Small intestine (tissue), 7 donors: ENCODE results near the gene STC2. TPM values are rescaled to one million over a fixed set of nuclear protein-coding genes. Genes with fewer than 3 reads are reported as not detected.

Experiments
- DNase-seq, 2 donors: peaks; one replicate each; pipeline versions ENCODE4 v3.0.0 to v3.0.0-alpha.2; 2013
- FAIRE-seq: peaks from 2 replicates; lab custom pipeline; 2012; peaks lifted over from hg19 to GRCh38; lab: Jason Lieb, UNC
- H3K27ac ChIP-seq, 3 donors: one replicate each; pipeline ENCODE4 v1.5.1; 2013; ENCODE audit warnings: low read length in 2 of 3, mild to moderate bottlenecking in 2 of 3, control low read depth in 1 of 3, inconsistent platforms in 1 of 3, low read depth in 1 of 3, moderate library complexity in 1 of 3
- H3K27me3 ChIP-seq, 3 donors: one replicate each; pipeline ENCODE4 v1.6.1; 2013; ENCODE audit warnings: low read length in 3 of 3, inconsistent platforms in 1 of 3; ENCODE audit not compliant: control insufficient read depth in 3 of 3, insufficient read depth in 3 of 3
- H3K36me3 ChIP-seq, 3 donors: one replicate each; pipeline ENCODE4 v1.6.1; 2013; ENCODE audit warnings: low read length in 3 of 3, inconsistent platforms in 1 of 3, low read depth in 1 of 3, mild to moderate bottlenecking in 1 of 3, moderate library complexity in 1 of 3; ENCODE audit not compliant: control insufficient read depth in 3 of 3, insufficient read depth in 2 of 3
- H3K4me1 ChIP-seq, 3 donors: one replicate each; pipeline ENCODE4 v1.6.1; 2013; ENCODE audit warnings: low read length in 2 of 3, inconsistent platforms in 1 of 3, low read depth in 1 of 3, mild to moderate bottlenecking in 1 of 3, moderate library complexity in 1 of 3; ENCODE audit not compliant: control insufficient read depth in 3 of 3, insufficient read depth in 2 of 3
- H3K4me3 ChIP-seq, 3 donors: one replicate each; pipeline ENCODE4 v1.5.1; 2013; ENCODE audit warnings: low read length in 3 of 3, control low read depth in 1 of 3, inconsistent platforms in 1 of 3, low read depth in 1 of 3, mild to moderate bottlenecking in 1 of 3, moderate library complexity in 1 of 3
- H3K9me3 ChIP-seq, 2 donors: one replicate each; pipeline ENCODE4 v1.6.1; 2013; ENCODE audit warnings: low read depth in 1 of 2, low read length in 1 of 2; ENCODE audit not compliant: control insufficient read depth in 2 of 2, insufficient read depth in 1 of 2
- WGBS, 3 donors: extraction: QIAGEN DNeasy Blood & Tissue Kit; methylation state at CpG; one replicate each; pipeline ENCODE4 v1.1.7; 2013; 5-methylcytosine and 5-hydroxymethylcytosine counted together
- polyA plus RNA-seq, 4 donors: library from polyadenylated mRNA; stranded (reverse) in 3 of 4; unstranded in 1 of 4; fragments of 200-250 nt in 3 of 4; fragments of 120-200 nt in 1 of 4; gene quantifications; one replicate each; pipeline versions ENCODE4 v1.2.1 to v1.2.3, GENCODE V29; 2013
- donor health status: healthy with polysubstance abuse.
- donor health status: control.
- donor health status: control.
- donor health status: Bipolar disorder and iron deficiency.
- donor health status: healthy.

STC2 gene
- polyA plus RNA-seq, 4 donors, result 0.65 to 12.1 (median 1.4) TPM; not detected in 1

- no peaks in the 10 kb centered on the region for H3K9me3 ChIP-seq
- no peaks in the 10 kb centered on the region for H3K4me1 ChIP-seq
- WGBS, 3 donors, result 61 to 74% (median 70%) methylated on average over 9 of the region's 9 CpGs
- H3K27me3 ChIP-seq, result peaks cover 0 to 16% (median 15%) of the 10 kb centered on the region in 3 donors
- H3K36me3 ChIP-seq, result no peaks in the 10 kb centered on the region
- H3K4me3 ChIP-seq, result no peak overlapping the region
- FAIRE-seq (no peak), DNase-seq (no peak)
- H3K27ac ChIP-seq, result no peak overlapping the region
Measured at GRCh38 chr5:173278172-173278571, 50.0 kb downstream of the STC2 start.

DNA sequence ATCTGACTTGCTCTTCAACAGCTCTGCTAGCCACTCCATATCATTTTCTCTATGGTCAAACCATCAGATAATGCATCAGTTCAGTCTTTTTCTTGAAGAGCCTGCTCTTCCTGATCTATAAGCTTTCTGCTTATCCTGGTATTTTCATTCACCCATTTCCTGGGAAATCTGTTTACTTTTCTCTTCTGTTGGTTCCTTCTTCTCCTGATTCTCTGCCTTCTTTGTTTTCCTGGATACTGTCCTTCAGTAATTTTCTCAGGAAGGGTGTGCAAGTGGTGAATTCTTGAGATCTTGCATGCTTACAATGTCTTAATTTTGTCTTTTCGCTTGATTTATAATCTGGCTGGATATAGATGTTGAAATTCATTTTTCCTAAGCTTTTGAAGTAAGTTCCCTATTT is 53.4 kb downstream of the STC2 start:
- FAIRE-seq, result no peak
- WGBS, 3 donors, result 77 to 84% (median 82%) methylated on average over 1 of the region's 1 CpG

GRCh38 chr5:173271419-173271818 is 56.8 kb downstream of the STC2 start:
- peaks cover 0 to 6% (median 0%) of the 10 kb centered on the region in 3 donors for H3K27me3 ChIP-seq
- no peak for FAIRE-seq
- 52 to 73% (median 59%) methylated on average over 10 of the region's 10 CpGs for whole genome bisulfite sequencing, 3 donors
- H3K4me1 ChIP-seq, result no peaks in the 10 kb centered on the region
- DNase-seq, result no peak
- H3K36me3 ChIP-seq, result no peaks in the 10 kb centered on the region
- no peak overlapping the region for H3K4me3 ChIP-seq
- H3K9me3 ChIP-seq, result no peaks in the 10 kb centered on the region
- H3K27ac ChIP-seq, result no peak overlapping the region

More for the DNA sequence above, 53.4 kb downstream of the STC2 start:
- Histone ChIP-seq H3K4me3 (no peak overlapping the region), H3K27me3 (peaks cover 0 to 12% (median 2%) of the 10 kb centered on the region in 3 donors), H3K27ac (no peak overlapping the region), H3K9me3 (no peaks in the 10 kb centered on the region), H3K4me1 (no peaks in the 10 kb centered on the region), H3K36me3 (no peaks in the 10 kb centered on the region)
- DNase-seq, result no peak

DNA sequence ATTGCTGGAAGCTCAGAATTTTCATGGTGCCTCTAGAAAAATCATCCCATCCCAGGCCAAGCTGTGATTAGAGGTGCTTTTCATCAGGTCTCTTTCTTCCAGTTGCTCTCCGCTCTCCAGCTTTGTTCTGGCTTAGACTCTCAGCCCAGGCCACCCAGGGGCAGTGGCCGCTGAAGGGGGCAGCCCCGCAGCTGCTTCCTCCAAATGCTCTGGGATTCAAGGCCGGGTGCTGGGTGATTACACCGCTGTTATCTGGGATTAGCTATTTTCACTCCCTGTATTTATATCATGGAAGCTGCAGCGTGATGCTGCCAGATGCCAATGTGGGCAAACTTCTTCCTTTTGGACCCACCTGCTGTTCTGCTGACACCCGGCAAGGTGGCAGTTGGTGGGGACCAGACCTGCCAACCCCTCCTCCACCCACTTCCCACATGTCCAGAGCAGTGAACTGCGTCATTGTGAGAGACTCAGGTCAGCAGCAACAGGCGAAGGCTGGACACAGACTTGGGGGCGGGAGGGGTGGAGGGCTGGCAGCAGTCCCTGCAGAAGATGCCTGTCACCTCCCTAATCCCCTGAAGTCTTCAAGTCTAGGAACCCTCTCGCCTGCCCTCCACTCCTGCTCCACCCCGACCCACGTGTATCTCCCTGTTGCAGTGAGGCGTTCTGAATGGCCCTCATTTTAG is 59.3 kb downstream of the STC2 start:
- DNase-seq, result no peak
- Histone ChIP-seq H3K27me3 (peaks cover 0 to 11% (median 7%) of the 10 kb centered on the region in 3 donors), H3K36me3 (no peaks in the 10 kb centered on the region), H3K4me3 (no peak overlapping the region), H3K27ac (no peak overlapping the region), H3K4me1 (no peaks in the 10 kb centered on the region), H3K9me3 (no peaks in the 10 kb centered on the region)
- 42 to 67% (median 57%) methylated on average over 14 of the region's 14 CpGs for WGBS, 3 donors
- FAIRE-seq, result no peak

DNA sequence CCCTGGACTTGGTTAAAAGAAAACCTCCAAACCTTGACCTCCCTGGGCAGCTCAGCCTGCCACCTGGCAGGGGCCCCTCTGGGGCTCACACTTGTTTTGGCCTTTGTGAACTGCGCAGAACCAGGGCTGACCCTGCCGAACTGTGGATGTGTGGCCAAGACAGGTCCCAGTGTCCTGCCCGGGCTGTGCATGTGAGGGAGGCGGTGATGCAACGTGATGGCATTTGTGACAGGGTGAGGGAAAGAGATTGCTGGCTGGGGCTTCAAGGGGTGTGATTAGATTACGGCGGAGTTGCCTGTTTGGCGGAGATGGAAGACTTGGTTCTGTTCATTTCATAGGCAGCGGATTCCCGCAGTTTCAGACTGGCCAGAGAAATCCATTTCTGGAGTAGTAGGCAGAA is 62.8 kb downstream of the STC2 start:
- DNase-seq (no peak), FAIRE-seq (no peak)
- 51 to 58% (median 53%) methylated on average over 10 of the region's 10 CpGs for WGBS, 3 donors
- no peak overlapping the region for H3K27ac ChIP-seq
- no peaks in the 10 kb centered on the region for H3K9me3 ChIP-seq
- H3K4me1 ChIP-seq, result no peaks in the 10 kb centered on the region
- H3K4me3 ChIP-seq, result no peak overlapping the region
- peaks cover 0 to 14% (median 4%) of the 10 kb centered on the region in 3 donors for H3K27me3 ChIP-seq
- H3K36me3 ChIP-seq, result no peaks in the 10 kb centered on the region

Other genes with a start within 250 kb of the STC2 start
- 10 to 100 TPM; 10.4 to 16.8 (median 15.0) TPM for gene BNIP1, start 183.9 kb downstream of the STC2 start, polyA plus RNA-seq
- 1 to 10 TPM in 1 of 4 donors, under 1 TPM in 1, not detected in 2; 0.03 to 3.5 TPM for gene NKX2-5, start 93.2 kb downstream of the STC2 start, polyA plus RNA-seq